GM23338 (cell line): ENCODE data around the gene CLASP2. TPM values are rescaled to one million over a fixed set of nuclear protein-coding genes. Genes with fewer than 3 reads are reported as not detected.

Experiments
- ATAC-seq: fragments of 200-7000 bp; cut with Tn5 transposase; 3 replicates; pipeline ENCODE4 v1.9.1; 2020
- DNase-seq: peaks from one replicate; pipeline ENCODE4 v3.0.0-alpha.2; 2015; ENCODE audit warnings: low spot score
- H2AFZ ChIP-seq: fragments of 200-600 bp; sonication (generic); 2 replicates; pipeline ENCODE4 v1.8.0; 2016; ENCODE audit warnings: antibody characterized with exemption, mild to moderate bottlenecking, moderate library complexity
- H3F3A ChIP-seq: fragments of 200-600 bp; sonication (generic); replicated peaks from 2 replicates; pipeline ENCODE4 v1.8.0; 2017; ENCODE audit warnings: antibody characterized with exemption, mixed run types, low read depth
- H3K27ac ChIP-seq: fragments of 200-600 bp; sonication (generic); 2 replicates; pipeline ENCODE4 v1.6.1; 2016; ENCODE audit warnings: low read depth
- H3K27me3 ChIP-seq: fragments of 200-600 bp; sonication (generic); 2 replicates; pipeline ENCODE4 v1.8.0; 2016; ENCODE audit warnings: mild to moderate bottlenecking, mixed run types, moderate library complexity; ENCODE audit not compliant: insufficient read depth
- H3K36me3 ChIP-seq: fragments of 200-600 bp; sonication (generic); 2 replicates; pipeline ENCODE4 v1.8.0; 2016; ENCODE audit warnings: mild to moderate bottlenecking; ENCODE audit not compliant: insufficient read depth
- H3K4me1 ChIP-seq: fragments of 200-600 bp; sonication (generic); 2 replicates; pipeline ENCODE4 v1.8.0; 2016; ENCODE audit warnings: mild to moderate bottlenecking, moderate library complexity; ENCODE audit not compliant: insufficient read depth
- H3K4me2 ChIP-seq: fragments of 200-600 bp; sonication (generic); 2 replicates; pipeline ENCODE4 v1.7.1; 2017; ENCODE audit warnings: mixed run types
- H3K4me3 ChIP-seq: fragments of 200-600 bp; sonication (generic); 2 replicates; pipeline ENCODE4 v1.6.1; 2016; ENCODE audit warnings: mixed run types
- H3K79me2 ChIP-seq: fragments of 200-600 bp; sonication (generic); replicated peaks from 2 replicates; pipeline ENCODE4 v1.8.0; 2017; ENCODE audit warnings: mild to moderate bottlenecking; ENCODE audit not compliant: insufficient read depth
- H3K9me2 ChIP-seq: fragments of 200-600 bp; sonication (generic); 2 replicates; pipeline ENCODE4 v1.8.0; 2017; ENCODE audit not compliant: insufficient read depth
- H4K20me1 ChIP-seq: fragments of 200-600 bp; sonication (generic); replicated peaks from 2 replicates; pipeline ENCODE4 v1.8.0; 2017; ENCODE audit warnings: mild to moderate bottlenecking; ENCODE audit not compliant: insufficient read depth
- H3K27ac Mint-ChIP-seq: 2 replicates; pipeline ENCODE4 v1.8.0; 2020; ENCODE audit warnings: inconsistent platforms, mild to moderate bottlenecking, moderate library complexity, mixed read lengths
- H3K27me3 Mint-ChIP-seq: 3 replicates; pipeline ENCODE4 v1.8.0; 2022; ENCODE audit warnings: low read depth, mild to moderate bottlenecking, moderate library complexity, mixed read lengths, inconsistent platforms; ENCODE audit not compliant: insufficient read depth, poor library complexity
- H3K36me3 Mint-ChIP-seq: 3 replicates; pipeline ENCODE4 v1.8.0; 2021; ENCODE audit warnings: low read depth, mild to moderate bottlenecking, inconsistent platforms, moderate library complexity, mixed read lengths
- H3K4me1 Mint-ChIP-seq: 3 replicates; pipeline ENCODE4 v1.8.0; 2020; ENCODE audit warnings: mild to moderate bottlenecking, inconsistent platforms, mixed read lengths
- H3K4me3 Mint-ChIP-seq: 3 replicates; pipeline ENCODE4 v1.8.0; 2021; ENCODE audit warnings: moderate library complexity, mild to moderate bottlenecking, inconsistent platforms, mixed read lengths
- H3K9me3 Mint-ChIP-seq: 3 replicates; pipeline ENCODE4 v1.8.0; 2020; ENCODE audit warnings: moderate library complexity, mild to moderate bottlenecking, inconsistent platforms, mixed read lengths
- CREB1 ChIP-seq: fragments of 250-450 bp; sonication (Bioruptor Pico); IDR thresholded peaks from 2 replicates; pipeline ENCODE4 v1.5.0; 2020; ENCODE audit warnings: low read depth, mild to moderate bottlenecking, moderate library complexity
- EZH2 ChIP-seq: fragments of 200-600 bp; sonication (generic); IDR thresholded peaks from one replicate; pipeline ENCODE4 v1.8.0; 2017; ENCODE audit warnings: antibody characterized with exemption, mild to moderate bottlenecking, low read depth; ENCODE audit not compliant: unreplicated experiment
- EZH2phosphoT487 ChIP-seq: fragments of 200-600 bp; sonication (generic); IDR thresholded peaks from one replicate; pipeline ENCODE4 v1.8.1; 2018; ENCODE audit warnings: antibody characterized with exemption; ENCODE audit not compliant: unreplicated experiment
- JUNB ChIP-seq: IDR thresholded peaks from one replicate; pipeline ENCODE4 v1.6.1; 2016; ENCODE audit warnings: antibody characterized with exemption; ENCODE audit not compliant: unreplicated experiment
- POLR2AphosphoS5 ChIP-seq: IDR thresholded peaks from 2 replicates; pipeline ENCODE4 v1.6.1; 2016; ENCODE audit warnings: antibody characterized with exemption, low read depth
- STAT1 ChIP-seq: IDR thresholded peaks from one replicate; pipeline ENCODE4 v1.6.1; 2016; ENCODE audit warnings: antibody characterized with exemption; ENCODE audit not compliant: unreplicated experiment
- ZNF114 ChIP-seq: fragments of 250-450 bp; sonication (Bioruptor Pico); IDR thresholded peaks from 2 replicates; pipeline ENCODE4 v1.5.0; 2020; ENCODE audit warnings: mild to moderate bottlenecking, moderate library complexity
- ZNF331 ChIP-seq: fragments of 250-450 bp; sonication (Bioruptor Pico); IDR thresholded peaks from 2 replicates; pipeline ENCODE4 v1.5.0; 2020; ENCODE audit warnings: low read depth, mild to moderate bottlenecking, moderate library complexity
- polyA plus RNA-seq: library from polyadenylated mRNA; unstranded; fragments of >200 nt; fragmentation: Nextera tagmentation; extraction: Ambion mirVana; gene quantifications from 2 replicates; pipeline ENCODE4 v1.2.1, GENCODE V29; 2016
- total RNA-seq: library from RNA; depleted of rRNA; stranded (reverse); fragments of >200 nt; shearing (Covaris generic); gene quantifications from 2 replicates; pipeline ENCODE4 v1.2.3, GENCODE V29; 2014
- TF ChIP-seq, protein P1 (sequence below): IDR thresholded peaks from 2 replicates; pipeline ENCODE4 v1.6.1; 2016; ENCODE audit warnings: antibody characterized with exemption
- TF ChIP-seq, protein P2 (sequence below): fragments of 250-450 bp; sonication (Bioruptor Pico); IDR thresholded peaks from 2 replicates; pipeline ENCODE4 v1.5.0; 2020; ENCODE audit warnings: mild to moderate bottlenecking, moderate library complexity
- TF ChIP-seq, protein P3 (sequence below): IDR thresholded peaks from one replicate; pipeline ENCODE4 v1.6.1; 2018; ENCODE audit warnings: antibody characterized with exemption; ENCODE audit not compliant: unreplicated experiment

CLASP2 gene
- total and polyA plus RNA-seq, 2 experiments from 2014 or later, result 12.8 to 74.6 TPM

DNA sequence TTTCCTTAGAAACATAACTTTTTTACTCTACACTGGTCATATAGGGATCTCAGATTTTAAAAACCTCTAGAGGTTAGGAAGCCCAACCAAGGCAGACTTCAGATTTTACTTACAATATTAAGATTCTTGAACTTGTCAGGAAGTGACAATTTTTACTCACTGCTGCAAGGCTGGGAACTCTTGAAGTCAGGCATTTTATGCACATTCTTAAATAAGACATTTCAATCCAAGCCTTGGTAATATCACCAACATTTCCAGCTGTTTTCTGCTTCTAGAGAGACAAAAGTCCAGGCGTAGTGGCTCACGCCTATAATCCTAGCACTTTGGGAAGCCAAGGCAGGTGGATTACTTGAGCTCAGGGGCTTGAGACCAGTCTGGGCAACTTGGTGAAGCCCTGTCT is 244.2 kb downstream of the CLASP2 start:
- H3K9me3 Mint-ChIP-seq, result peaks cover 20% of the 10 kb centered on the region
- H3K79me2 ChIP-seq, result no peaks in the 10 kb centered on the region
- no peak overlapping the region for H3K4me3 ChIP-seq
- H3K27me3 ChIP-seq, result no peaks in the 10 kb centered on the region
- ATAC-seq, result no peak
- H2AFZ ChIP-seq, result no peak overlapping the region
- H3K4me1 Mint-ChIP-seq, result no peaks in the 10 kb centered on the region
- no peaks in the 10 kb centered on the region for H3K27me3 Mint-ChIP-seq
- H3K27ac ChIP-seq, result no peak overlapping the region
- 0 out of 2 replicates have a peak, but pooled peaks cover 3% of the 10 kb centered on the region for H3K36me3 ChIP-seq
- no peak overlapping the region for H3K4me3 Mint-ChIP-seq
- no peak overlapping the region for H3K27ac Mint-ChIP-seq
- H4K20me1 ChIP-seq, result no peaks in the 10 kb centered on the region
- no peak overlapping the region for H3K4me2 ChIP-seq
- H3K36me3 Mint-ChIP-seq, result peaks cover 7% of the 10 kb centered on the region; the same call in 2 of the 3 replicates
- no peaks in the 10 kb centered on the region; the same call in 1 of the 2 replicates for H3K4me1 ChIP-seq
- no peak for DNase-seq
- no peaks in the 10 kb centered on the region for H3K9me2 ChIP-seq
- TF ChIP-seq EZH2phosphoT487 (no peak), JUNB (no peak)
- H3F3A ChIP-seq, result no peaks in the 10 kb centered on the region

DNA sequence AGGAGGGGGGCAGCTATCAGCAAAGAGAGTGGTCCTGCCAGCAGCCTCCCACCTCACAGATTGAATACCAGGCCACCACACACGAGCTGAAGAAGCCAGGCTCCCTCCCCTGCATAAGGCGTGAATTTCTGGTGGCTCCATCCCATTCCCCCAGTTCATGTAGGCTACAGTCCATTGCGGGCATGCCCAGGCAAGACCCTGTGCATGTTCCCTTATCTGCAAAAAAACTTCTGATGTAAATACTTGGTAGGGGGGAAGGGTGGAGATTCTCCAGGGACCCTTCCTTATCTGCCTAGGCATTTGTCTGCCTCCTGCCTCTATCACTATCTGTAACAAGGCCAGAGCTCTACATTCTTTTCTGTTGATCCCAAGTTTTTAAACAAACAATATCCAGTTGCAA is 250.3 kb downstream of the CLASP2 start:
- Histone ChIP-seq H3K4me1 (no peaks in the 10 kb centered on the region), H3K27me3 (no peaks in the 10 kb centered on the region), H3K27ac (no peak overlapping the region), H2AFZ (no peak overlapping the region), H4K20me1 (no peaks in the 10 kb centered on the region), H3K9me2 (peaks cover 3% of the 10 kb centered on the region; the same call in 1 of the 2 replicates), H3K4me2 (no peak overlapping the region), H3F3A (no peaks in the 10 kb centered on the region), H3K4me3 (no peak overlapping the region), H3K36me3 (peaks cover 21% of the 10 kb centered on the region), H3K79me2 (no peaks in the 10 kb centered on the region)
- Mint-ChIP-seq H3K9me3 (peaks cover 62% of the 10 kb centered on the region), H3K27ac (peak overlapping the region; percentile 74; the same call in 1 of the 2 replicates), H3K27me3 (no peaks in the 10 kb centered on the region), H3K4me1 (no peaks in the 10 kb centered on the region; the same call in 2 of the 3 replicates), H3K36me3 (peaks cover 42% of the 10 kb centered on the region), H3K4me3 (no peak overlapping the region)
- no peak for ATAC-seq
- peak; percentile 9 for DNase-seq
- TF ChIP-seq, protein P1, sequence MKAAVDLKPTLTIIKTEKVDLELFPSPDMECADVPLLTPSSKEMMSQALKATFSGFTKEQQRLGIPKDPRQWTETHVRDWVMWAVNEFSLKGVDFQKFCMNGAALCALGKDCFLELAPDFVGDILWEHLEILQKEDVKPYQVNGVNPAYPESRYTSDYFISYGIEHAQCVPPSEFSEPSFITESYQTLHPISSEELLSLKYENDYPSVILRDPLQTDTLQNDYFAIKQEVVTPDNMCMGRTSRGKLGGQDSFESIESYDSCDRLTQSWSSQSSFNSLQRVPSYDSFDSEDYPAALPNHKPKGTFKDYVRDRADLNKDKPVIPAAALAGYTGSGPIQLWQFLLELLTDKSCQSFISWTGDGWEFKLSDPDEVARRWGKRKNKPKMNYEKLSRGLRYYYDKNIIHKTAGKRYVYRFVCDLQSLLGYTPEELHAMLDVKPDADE, result no peak
- TF ChIP-seq EZH2phosphoT487 (no peak), ZNF331 (CRISPR knock-in tag) (no peak), STAT1 (no peak), CREB1 (CRISPR knock-in tag) (no peak), JUNB (no peak), ZNF114 (CRISPR knock-in tag) (no peak), EZH2 (no peak), POLR2AphosphoS5 (no peak)
- TF ChIP-seq, protein P2, sequence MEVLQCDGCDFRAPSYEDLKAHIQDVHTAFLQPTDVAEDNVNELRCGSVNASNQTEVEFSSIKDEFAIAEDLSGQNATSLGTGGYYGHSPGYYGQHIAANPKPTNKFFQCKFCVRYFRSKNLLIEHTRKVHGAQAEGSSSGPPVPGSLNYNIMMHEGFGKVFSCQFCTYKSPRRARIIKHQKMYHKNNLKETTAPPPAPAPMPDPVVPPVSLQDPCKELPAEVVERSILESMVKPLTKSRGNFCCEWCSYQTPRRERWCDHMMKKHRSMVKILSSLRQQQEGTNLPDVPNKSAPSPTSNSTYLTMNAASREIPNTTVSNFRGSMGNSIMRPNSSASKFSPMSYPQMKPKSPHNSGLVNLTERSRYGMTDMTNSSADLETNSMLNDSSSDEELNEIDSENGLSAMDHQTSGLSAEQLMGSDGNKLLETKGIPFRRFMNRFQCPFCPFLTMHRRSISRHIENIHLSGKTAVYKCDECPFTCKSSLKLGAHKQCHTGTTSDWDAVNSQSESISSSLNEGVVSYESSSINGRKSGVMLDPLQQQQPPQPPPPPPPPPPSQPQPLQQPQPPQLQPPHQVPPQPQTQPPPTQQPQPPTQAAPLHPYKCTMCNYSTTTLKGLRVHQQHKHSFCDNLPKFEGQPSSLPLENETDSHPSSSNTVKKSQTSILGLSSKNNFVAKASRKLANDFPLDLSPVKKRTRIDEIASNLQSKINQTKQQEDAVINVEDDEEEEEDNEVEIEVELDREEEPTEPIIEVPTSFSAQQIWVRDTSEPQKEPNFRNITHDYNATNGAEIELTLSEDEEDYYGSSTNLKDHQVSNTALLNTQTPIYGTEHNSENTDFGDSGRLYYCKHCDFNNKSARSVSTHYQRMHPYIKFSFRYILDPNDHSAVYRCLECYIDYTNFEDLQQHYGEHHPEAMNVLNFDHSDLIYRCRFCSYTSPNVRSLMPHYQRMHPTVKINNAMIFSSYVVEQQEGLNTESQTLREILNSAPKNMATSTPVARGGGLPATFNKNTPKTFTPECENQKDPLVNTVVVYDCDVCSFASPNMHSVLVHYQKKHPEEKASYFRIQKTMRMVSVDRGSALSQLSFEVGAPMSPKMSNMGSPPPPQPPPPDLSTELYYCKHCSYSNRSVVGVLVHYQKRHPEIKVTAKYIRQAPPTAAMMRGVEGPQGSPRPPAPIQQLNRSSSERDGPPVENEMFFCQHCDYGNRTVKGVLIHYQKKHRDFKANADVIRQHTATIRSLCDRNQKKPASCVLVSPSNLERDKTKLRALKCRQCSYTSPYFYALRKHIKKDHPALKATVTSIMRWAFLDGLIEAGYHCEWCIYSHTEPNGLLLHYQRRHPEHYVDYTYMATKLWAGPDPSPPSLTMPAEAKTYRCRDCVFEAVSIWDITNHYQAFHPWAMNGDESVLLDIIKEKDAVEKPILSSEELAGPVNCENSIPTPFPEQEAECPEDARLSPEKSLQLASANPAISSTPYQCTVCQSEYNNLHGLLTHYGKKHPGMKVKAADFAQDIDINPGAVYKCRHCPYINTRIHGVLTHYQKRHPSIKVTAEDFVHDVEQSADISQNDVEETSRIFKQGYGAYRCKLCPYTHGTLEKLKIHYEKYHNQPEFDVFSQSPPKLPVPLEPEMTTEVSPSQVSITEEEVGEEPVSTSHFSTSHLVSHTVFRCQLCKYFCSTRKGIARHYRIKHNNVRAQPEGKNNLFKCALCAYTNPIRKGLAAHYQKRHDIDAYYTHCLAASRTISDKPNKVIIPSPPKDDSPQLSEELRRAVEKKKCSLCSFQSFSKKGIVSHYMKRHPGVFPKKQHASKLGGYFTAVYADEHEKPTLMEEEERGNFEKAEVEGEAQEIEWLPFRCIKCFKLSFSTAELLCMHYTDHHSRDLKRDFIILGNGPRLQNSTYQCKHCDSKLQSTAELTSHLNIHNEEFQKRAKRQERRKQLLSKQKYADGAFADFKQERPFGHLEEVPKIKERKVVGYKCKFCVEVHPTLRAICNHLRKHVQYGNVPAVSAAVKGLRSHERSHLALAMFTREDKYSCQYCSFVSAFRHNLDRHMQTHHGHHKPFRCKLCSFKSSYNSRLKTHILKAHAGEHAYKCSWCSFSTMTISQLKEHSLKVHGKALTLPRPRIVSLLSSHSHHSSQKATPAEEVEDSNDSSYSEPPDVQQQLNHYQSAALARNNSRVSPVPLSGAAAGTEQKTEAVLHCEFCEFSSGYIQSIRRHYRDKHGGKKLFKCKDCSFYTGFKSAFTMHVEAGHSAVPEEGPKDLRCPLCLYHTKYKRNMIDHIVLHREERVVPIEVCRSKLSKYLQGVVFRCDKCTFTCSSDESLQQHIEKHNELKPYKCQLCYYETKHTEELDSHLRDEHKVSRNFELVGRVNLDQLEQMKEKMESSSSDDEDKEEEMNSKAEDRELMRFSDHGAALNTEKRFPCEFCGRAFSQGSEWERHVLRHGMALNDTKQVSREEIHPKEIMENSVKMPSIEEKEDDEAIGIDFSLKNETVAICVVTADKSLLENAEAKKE (CRISPR knock-in tag), result no peak
- TF ChIP-seq, protein P3, sequence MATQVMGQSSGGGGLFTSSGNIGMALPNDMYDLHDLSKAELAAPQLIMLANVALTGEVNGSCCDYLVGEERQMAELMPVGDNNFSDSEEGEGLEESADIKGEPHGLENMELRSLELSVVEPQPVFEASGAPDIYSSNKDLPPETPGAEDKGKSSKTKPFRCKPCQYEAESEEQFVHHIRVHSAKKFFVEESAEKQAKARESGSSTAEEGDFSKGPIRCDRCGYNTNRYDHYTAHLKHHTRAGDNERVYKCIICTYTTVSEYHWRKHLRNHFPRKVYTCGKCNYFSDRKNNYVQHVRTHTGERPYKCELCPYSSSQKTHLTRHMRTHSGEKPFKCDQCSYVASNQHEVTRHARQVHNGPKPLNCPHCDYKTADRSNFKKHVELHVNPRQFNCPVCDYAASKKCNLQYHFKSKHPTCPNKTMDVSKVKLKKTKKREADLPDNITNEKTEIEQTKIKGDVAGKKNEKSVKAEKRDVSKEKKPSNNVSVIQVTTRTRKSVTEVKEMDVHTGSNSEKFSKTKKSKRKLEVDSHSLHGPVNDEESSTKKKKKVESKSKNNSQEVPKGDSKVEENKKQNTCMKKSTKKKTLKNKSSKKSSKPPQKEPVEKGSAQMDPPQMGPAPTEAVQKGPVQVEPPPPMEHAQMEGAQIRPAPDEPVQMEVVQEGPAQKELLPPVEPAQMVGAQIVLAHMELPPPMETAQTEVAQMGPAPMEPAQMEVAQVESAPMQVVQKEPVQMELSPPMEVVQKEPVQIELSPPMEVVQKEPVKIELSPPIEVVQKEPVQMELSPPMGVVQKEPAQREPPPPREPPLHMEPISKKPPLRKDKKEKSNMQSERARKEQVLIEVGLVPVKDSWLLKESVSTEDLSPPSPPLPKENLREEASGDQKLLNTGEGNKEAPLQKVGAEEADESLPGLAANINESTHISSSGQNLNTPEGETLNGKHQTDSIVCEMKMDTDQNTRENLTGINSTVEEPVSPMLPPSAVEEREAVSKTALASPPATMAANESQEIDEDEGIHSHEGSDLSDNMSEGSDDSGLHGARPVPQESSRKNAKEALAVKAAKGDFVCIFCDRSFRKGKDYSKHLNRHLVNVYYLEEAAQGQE, result no peak
